Gastrocnemius medialis (tissue), 4 donors: ENCODE data around the gene ENOX1.

Experiments used
- CTCF ChIP-seq, 5 experiments: fragments of 450-650 bp in 3 of 5; fragments of 200-600 bp in 2 of 5; sonication (generic) in 2 of 5; IDR thresholded peaks in 4 of 5; conservative IDR thresholded peaks in 1 of 5; 1 replicate in 4 of 5; 2 replicates in 1 of 5; pipeline ENCODE4 v1.5.1; 2016 to 2019; ENCODE audit warnings: antibody characterized with exemption in 5 of 5, mild to moderate bottlenecking in 3 of 5, moderate library complexity in 3 of 5
- POLR2A ChIP-seq, 2 donors: fragments of 450-650 bp; IDR thresholded peaks; one replicate each; pipeline ENCODE4 v1.6.1; 2017; ENCODE audit warnings: antibody characterized with exemption in 2 of 2, mild to moderate bottlenecking in 2 of 2, moderate library complexity in 2 of 2

- TF ChIP-seq POLR2A (IDR thresholded peaks at IDR 0.05), result no peak
- no peak for TF ChIP-seq CTCF (IDR thresholded peaks at IDR 0.05 in 4 of 5, conservative IDR thresholded peaks at IDR 0.05 in 1 of 5)
Observed at GRCh38 chr13:43797159-43797558, 10.4 kb upstream of the ENOX1 start.
